Uterus (tissue), 4 donors: ENCODE results near the gene KRT39. TPM values are rescaled to one million over a fixed set of nuclear protein-coding genes. Genes with fewer than 3 reads are reported as not detected.

Source experiments
- DNase-seq, 2 donors: peaks; one replicate each; pipeline ENCODE4 v3.0.0-alpha.2; 2019 to 2020
- H3K27ac ChIP-seq, 2 donors: fragments of 200-600 bp; sonication (generic); 1 replicate in 1 of 2; 2 replicates in 1 of 2; pipeline ENCODE4 v1.5.1; 2016 to 2018
- H3K27me3 ChIP-seq, 2 donors: fragments of 200-600 bp; sonication (generic); one replicate each; pipeline ENCODE4 v1.5.1; 2018 to 2019; ENCODE audit warnings: control low read depth in 1 of 2
- H3K36me3 ChIP-seq, 2 donors: fragments of 200-600 bp; sonication (generic); one replicate each; pipeline ENCODE4 v1.5.1; 2019; ENCODE audit warnings: control low read depth in 1 of 2
- H3K4me1 ChIP-seq, 2 donors: fragments of 200-600 bp; sonication (generic); one replicate each; pipeline ENCODE4 v1.5.1; 2018 to 2019; ENCODE audit warnings: control low read depth in 1 of 2
- H3K4me3 ChIP-seq, 2 donors: fragments of 200-600 bp; sonication (generic); 1 replicate in 1 of 2; 2 replicates in 1 of 2; pipeline ENCODE4 v1.5.1; 2018 to 2019; ENCODE audit warnings: mild to moderate bottlenecking in 1 of 2
- H3K9me3 ChIP-seq, 2 donors: fragments of 200-600 bp; sonication (generic); one replicate each; pipeline ENCODE4 v1.5.1; 2019; ENCODE audit warnings: control low read depth in 1 of 2
- CTCF ChIP-seq, 4 experiments: fragments of 200-600 bp in 2 of 4; fragments of 450-650 bp in 2 of 4; sonication (generic) in 2 of 4; IDR thresholded peaks; one replicate each; pipeline ENCODE4 v1.5.1; 2016 to 2019; ENCODE audit warnings: antibody characterized with exemption in 4 of 4, mild to moderate bottlenecking in 2 of 4, moderate library complexity in 1 of 4
- POLR2A ChIP-seq, 2 donors: fragments of 450-650 bp; IDR thresholded peaks; one replicate each; pipeline ENCODE4 v1.6.1; 2016; ENCODE audit warnings: antibody characterized with exemption in 2 of 2, mild to moderate bottlenecking in 1 of 2, moderate library complexity in 1 of 2
- intact Hi-C: fragments of 100-400 bp; cut with DNase I; formaldehyde crosslinking; loops from one replicate; pipeline ENCODE4 v1.15.1; 2023; ENCODE audit warnings: low total_unique reads
- total RNA-seq, 4 donors: library from RNA; depleted of rRNA in 3 of 4; stranded (reverse); fragments of >200 nt in 3 of 4; gene quantifications; one replicate each; pipeline versions ENCODE4 v1.1.0 to v1.2.4, GENCODE V29; 2014 to 2023
- donor health status: DM: yes; HTN: yes; CAD: no.

Gene KRT39
- total RNA-seq, 4 donors from 2014 or later, result not detected

GRCh38 chr17:40942553-40942952 lies 24.2 kb downstream of the KRT39 start:
- Histone ChIP-seq H3K4me3 (no peak overlapping the region), H3K4me1 (no peaks in the 10 kb centered on the region), H3K27me3 (no peaks in the 10 kb centered on the region), H3K9me3 (no peaks in the 10 kb centered on the region), H3K36me3 (no peaks in the 10 kb centered on the region), H3K27ac (no peak overlapping the region)
- no peak for DNase-seq
- intact Hi-C loops, result no loop called here
- TF ChIP-seq CTCF (IDR thresholded peaks at IDR 0.05) (no peak), POLR2A (IDR thresholded peaks at IDR 0.05) (no peak)

GRCh38 chr17:40940266-40940665 lies 26.5 kb downstream of the KRT39 start:
- Histone ChIP-seq H3K4me1 (no peaks in the 10 kb centered on the region), H3K9me3 (no peaks in the 10 kb centered on the region), H3K4me3 (no peak overlapping the region), H3K27ac (no peak overlapping the region), H3K36me3 (no peaks in the 10 kb centered on the region), H3K27me3 (no peaks in the 10 kb centered on the region)
- TF ChIP-seq CTCF (IDR thresholded peaks at IDR 0.05) (no peak), POLR2A (IDR thresholded peaks at IDR 0.05) (no peak)
- intact Hi-C loops, result no loop called here
- DNase-seq, result no peak

GRCh38 chr17:40938981-40939380 lies 27.8 kb downstream of the KRT39 start:
- Histone ChIP-seq H3K9me3 (no peaks in the 10 kb centered on the region), H3K4me3 (no peak overlapping the region), H3K36me3 (no peaks in the 10 kb centered on the region), H3K27me3 (no peaks in the 10 kb centered on the region), H3K27ac (no peak overlapping the region), H3K4me1 (no peaks in the 10 kb centered on the region)
- peak; percentile 28 to 36 for DNase-seq
- intact Hi-C loops, result no loop called here
- TF ChIP-seq POLR2A (IDR thresholded peaks at IDR 0.05) (no peak), CTCF (IDR thresholded peaks at IDR 0.05) (no peak)

- TF ChIP-seq CTCF (IDR thresholded peaks at IDR 0.05) (no peak), POLR2A (IDR thresholded peaks at IDR 0.05) (no peak)
- intact Hi-C loops, result no loop called here
- H3K36me3 ChIP-seq, result no peaks in the 10 kb centered on the region
- H3K27ac ChIP-seq, result no peak within 1 kb of the TSS
- no peak within 1 kb of the TSS for H3K4me3 ChIP-seq
- no peaks in the 10 kb centered on the region for H3K9me3 ChIP-seq
- no peaks in the 10 kb centered on the region for H3K27me3 ChIP-seq
- DNase-seq, result no peak
- H3K4me1 ChIP-seq, result no peaks in the 10 kb centered on the region
These were observed 29.3 kb downstream of the KRT39 start, which contains the start of gene KRT23 for GRCh38 chr17:40937384-40937819. Gene KRT23, minus strand, starts transcription at chr17:40937646. Its CDS starts 1,043 bp downstream, at chr17:40936603.

- no peak for TF ChIP-seq POLR2A (IDR thresholded peaks at IDR 0.05)
- no peak for TF ChIP-seq CTCF (IDR thresholded peaks at IDR 0.05)
- no peak overlapping the region for H3K4me3 ChIP-seq
- H3K27ac ChIP-seq, result no peak overlapping the region
These were observed 29.8 kb downstream of the KRT39 start for GRCh38 chr17:40936976-40937375.

More at GRCh38 chr17:40936976-40937375, 29.8 kb downstream of the KRT39 start:
- H3K36me3 ChIP-seq, result no peaks in the 10 kb centered on the region
- no peaks in the 10 kb centered on the region for H3K4me1 ChIP-seq
- H3K9me3 ChIP-seq, result no peaks in the 10 kb centered on the region
- intact Hi-C loops, result no loop called here
- DNase-seq, result no peak
- H3K27me3 ChIP-seq, result no peaks in the 10 kb centered on the region
